Ovary (tissue), 10 donors: ENCODE data around the gene RPL31. TPM values are rescaled to one million over a fixed set of nuclear protein-coding genes. Genes with fewer than 3 reads are reported as not detected.

Experiments used
- DNase-seq, 5 donors: peaks; one replicate each; pipeline ENCODE4 v3.0.0-alpha.2; 2019 to 2020
- H3K27ac ChIP-seq, 2 donors: fragments of 200-600 bp; one replicate each; pipeline versions ENCODE4 v1.5.1 to v1.8.0; 2019 to 2022
- H3K27me3 ChIP-seq: fragments of 200-600 bp; one replicate; pipeline ENCODE4 v1.8.0; 2022
- H3K36me3 ChIP-seq: fragments of 200-600 bp; sonication (generic); one replicate; pipeline ENCODE4 v1.5.1; 2019
- H3K4me1 ChIP-seq: one replicate; pipeline ENCODE4 v1.8.1; 2013; ENCODE audit warnings: mild to moderate bottlenecking, moderate library complexity; ENCODE audit not compliant: insufficient read depth
- H3K4me3 ChIP-seq: fragments of 200-600 bp; sonication (generic); one replicate; pipeline ENCODE4 v1.5.1; 2017
- H3K9me3 ChIP-seq, 2 donors: fragments of 200-600 bp in 1 of 2; sonication (generic) in 1 of 2; one replicate each; pipeline versions ENCODE4 v1.5.1 to v1.8.1; 2013 to 2019; ENCODE audit warnings: mild to moderate bottlenecking in 1 of 2, moderate library complexity in 1 of 2
- CTCF ChIP-seq, 3 donors: fragments of 450-650 bp in 2 of 3; fragments of 200-600 bp in 1 of 3; IDR thresholded peaks; one replicate each; pipeline versions ENCODE4 v1.5.1 to v1.8.0; 2016 to 2022; ENCODE audit warnings: antibody characterized with exemption in 3 of 3, mild to moderate bottlenecking in 1 of 3
- EP300 ChIP-seq: sonication (generic); formaldehyde crosslinking; IDR thresholded peaks from one replicate; pipeline ENCODE4 v1.6.1; 2017; ENCODE audit warnings: antibody characterized with exemption
- POLR2A ChIP-seq: fragments of 450-650 bp; IDR thresholded peaks from one replicate; pipeline ENCODE4 v1.6.1; 2017; ENCODE audit warnings: antibody characterized with exemption, mild to moderate bottlenecking, moderate library complexity
- WGBS, 3 donors: extraction: QIAGEN DNeasy Blood & Tissue Kit in 1 of 3; methylation state at CpG; one replicate each; pipeline versions ENCODE4 v1.1.5 to v1.1.7; 2013 to 2017; 5-methylcytosine and 5-hydroxymethylcytosine counted together
- intact Hi-C, 4 donors: fragments of 100-400 bp; cut with DNase I; formaldehyde crosslinking; loops; one replicate each; pipeline versions ENCODE4 v1.11.0 to v1.15.1; 2022 to 2023
- long read RNA-seq, 3 donors: library from polyadenylated mRNA in 2 of 3; unstranded in 2 of 3; transcript quantifications; one replicate each; pipeline ENCODE4 v2.0.0 and lab custom pipeline, GENCODE V29; 2021 to 2026
- polyA plus RNA-seq, 2 donors: library from polyadenylated mRNA; stranded (reverse); fragments of 200-250 nt in 1 of 2; fragments of 350-450 nt in 1 of 2; fragmentation: Illumina TruSeq in 1 of 2; extraction: RNeasy Lipid Tissue Mini Kit (QIAGEN cat#74804) in 1 of 2; gene quantifications; one replicate each; pipeline ENCODE4 v1.2.3, GENCODE V29; 2013 to 2014
- total RNA-seq, 7 donors: library from RNA; depleted of rRNA in 2 of 7; stranded (reverse); fragments of >200 nt in 2 of 7; fragmentation: NEBNext Ultra II Directional in 3 of 7; extraction: Animal tissue kit (Norgen Biotek cat#: 25700) in 3 of 7; gene quantifications; one replicate each; pipeline versions ENCODE4 v1.1.0 to v1.2.4, GENCODE V29; 2016 to 2023
- donor health status: DM: no; HTN: no; CAD: no; lungs with moderate emphysema.
- donor health status: DM: no; HTN: no; CAD: no.
- donor health status: Bipolar disorder and iron deficiency.
- donor health status: DM: yes; HTN: yes; CAD: no.
- donor health status: DM: no; HTN: no; CAD: no.
- donor health status: DM: yes; HTN: yes; CAD: no.

Gene RPL31
- total RNA-seq (1,000 to 10,000 TPM; 2,349 to 3,823 (median 3,072) TPM), polyA plus RNA-seq (over 10,000 TPM in 1 of 2 donors, 1,000 to 10,000 TPM in 1; 3,276 to 14,384 TPM)
- long read RNA-seq, donor 1, transcript RPL31-205 (4 exons, 716 nt): minor isoform, 8 of 314 reads
- long read RNA-seq, donor 1, transcript RPL31-208 (4 exons, 825 nt): minor isoform, 39 of 314 reads
- long read RNA-seq, donor 1, transcript RPL31-201 (5 exons, 1,865 nt): major isoform, 201 of 314 reads
- long read RNA-seq, donor 1, transcript RPL31-203 (5 exons, 1,110 nt): minor isoform, 37 of 314 reads
- long read RNA-seq, donor 1, partial matches to known transcripts: 13 of 314 reads
- long read RNA-seq, donor 1, other reads (novel, unspliced or antisense): 13 of 314 reads
- long read RNA-seq, donor 2, transcript RPL31-205 (4 exons, 716 nt): minor isoform, 35 of 1,658 reads
- long read RNA-seq, donor 2, transcript RPL31-201 (5 exons, 1,865 nt): major isoform, 1,177 of 1,658 reads
- long read RNA-seq, donor 2, transcript RPL31-208 (4 exons, 825 nt): minor isoform, 317 of 1,658 reads
- long read RNA-seq, donor 2, transcript RPL31-202 (3 exons, 641 nt): minor isoform, 7 of 1,658 reads
- long read RNA-seq, donor 2, partial matches to known transcripts: 62 of 1,658 reads
- long read RNA-seq, donor 2, other reads (novel, unspliced or antisense): 48 of 1,658 reads
- long read RNA-seq, donor 3, transcript RPL31-208 (4 exons, 825 nt): minor isoform, 145 of 907 reads
- long read RNA-seq, donor 3, transcript RPL31-203 (5 exons, 1,110 nt): minor isoform, 10 of 907 reads
- long read RNA-seq, donor 3, transcript RPL31-205 (4 exons, 716 nt): minor isoform, 8 of 907 reads
- long read RNA-seq, donor 3, transcript RPL31-201 (5 exons, 1,865 nt): major isoform, 696 of 907 reads
- long read RNA-seq, donor 3, partial matches to known transcripts: 32 of 907 reads
- long read RNA-seq, donor 3, other reads (novel, unspliced or antisense): 14 of 907 reads

GRCh38 chr2:101001691-101002561 is at the start of gene RPL31:
Gene RPL31 (plus strand): TSS chr2:101002289. CDS start chr2:101002702, 413 bp downstream.
- 4 to 5% (median 4%) methylated on average over 59 of the region's 59 CpGs for WGBS, 3 donors
- intact Hi-C loops: no loop called here
- TF ChIP-seq EP300: peak; percentile 19
- no peak for TF ChIP-seq CTCF (IDR thresholded peaks at IDR 0.05)
- peak; percentile 74 for TF ChIP-seq POLR2A

GRCh38 chr2:100952512-100952911 is 49.6 kb upstream of the RPL31 start:
- no peak overlapping the region for H3K4me3 ChIP-seq
- no peaks in the 10 kb centered on the region for H3K27me3 ChIP-seq
- H3K27ac ChIP-seq: no peak overlapping the region
- intact Hi-C loops: no loop called here
- no peaks in the 10 kb centered on the region for H3K4me1 ChIP-seq
- 91 to 95% (median 94%) methylated on average over 2 of the region's 2 CpGs for WGBS, 3 donors
- no peaks in the 10 kb centered on the region for H3K9me3 ChIP-seq
- no peaks in the 10 kb centered on the region for H3K36me3 ChIP-seq
- no peak for TF ChIP-seq CTCF (IDR thresholded peaks at IDR 0.05)
- TF ChIP-seq EP300: no peak
- TF ChIP-seq POLR2A: no peak
- DNase-seq: no peak

More at GRCh38 chr2:101001691-101002561, at the start of gene RPL31:
- peak within 1 kb of the TSS; percentile 10 to 38 for H3K27ac ChIP-seq
- DNase-seq: peak; percentile 95 to 97 (median 97)
- no peaks in the 10 kb centered on the region for H3K27me3 ChIP-seq
- peaks cover 4% of the 10 kb centered on the region for H3K4me1 ChIP-seq
- H3K4me3 ChIP-seq: peak within 1 kb of the TSS; percentile 58
- no peaks in the 10 kb centered on the region for H3K36me3 ChIP-seq
- H3K9me3 ChIP-seq: no peaks in the 10 kb centered on the region

GRCh38 chr2:100953406-100954043 is 48.6 kb upstream of the RPL31 start:
- no peak overlapping the region for H3K4me3 ChIP-seq
- no peaks in the 10 kb centered on the region for H3K36me3 ChIP-seq
- H3K9me3 ChIP-seq: no peaks in the 10 kb centered on the region
- intact Hi-C loops: no loop called here
- no peak for TF ChIP-seq POLR2A
- TF ChIP-seq CTCF (IDR thresholded peaks at IDR 0.05): no peak
- TF ChIP-seq EP300: no peak
- WGBS, 3 donors: 90 to 96% (median 95%) methylated on average over 11 of the region's 11 CpGs
- no peaks in the 10 kb centered on the region for H3K27me3 ChIP-seq
- DNase-seq: no peak
- H3K27ac ChIP-seq: no peak overlapping the region
- no peaks in the 10 kb centered on the region for H3K4me1 ChIP-seq
